ENCODE results near the gene EBNA1BP2. TPM values are rescaled to one million over a fixed set of nuclear protein-coding genes. Genes with fewer than 3 reads are reported as not detected.

EBNA1BP2 gene
- total RNA-seq, 1 donor from 2014 or later = 28.1 TPM

DNA sequence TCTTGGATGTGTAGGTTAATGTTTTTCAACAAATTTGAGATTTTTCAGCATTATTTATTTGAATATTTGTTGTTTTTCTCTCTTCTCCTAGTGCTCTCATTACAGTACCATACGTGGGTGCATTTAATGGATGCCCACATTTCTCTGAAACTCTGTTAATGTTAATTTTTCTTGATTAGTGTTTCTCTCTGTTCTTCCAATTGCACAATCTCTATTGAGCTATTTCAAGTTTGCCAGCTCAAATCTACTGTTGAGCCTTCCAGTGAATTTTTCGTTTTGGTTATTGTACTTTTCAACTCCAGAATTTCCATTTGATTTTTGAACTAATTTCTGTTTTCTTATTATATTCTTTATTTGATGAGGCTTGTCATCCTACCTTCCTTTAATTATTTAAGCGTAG is 31.8 kb upstream of the EBNA1BP2 start:
- Histone ChIP-seq H3K9me3 (no peaks in the 10 kb centered on the region), H3K4me1 (peaks cover 19% of the 10 kb centered on the region), H3K27ac (no peak overlapping the region), H3K27me3 (no peaks in the 10 kb centered on the region), H3K4me3 (no peak overlapping the region), H3K36me3 (no peaks in the 10 kb centered on the region)
- intact Hi-C loops (cut with DNase I) = no loop called here
- no peak for ATAC-seq
- TF ChIP-seq, protein P1, sequence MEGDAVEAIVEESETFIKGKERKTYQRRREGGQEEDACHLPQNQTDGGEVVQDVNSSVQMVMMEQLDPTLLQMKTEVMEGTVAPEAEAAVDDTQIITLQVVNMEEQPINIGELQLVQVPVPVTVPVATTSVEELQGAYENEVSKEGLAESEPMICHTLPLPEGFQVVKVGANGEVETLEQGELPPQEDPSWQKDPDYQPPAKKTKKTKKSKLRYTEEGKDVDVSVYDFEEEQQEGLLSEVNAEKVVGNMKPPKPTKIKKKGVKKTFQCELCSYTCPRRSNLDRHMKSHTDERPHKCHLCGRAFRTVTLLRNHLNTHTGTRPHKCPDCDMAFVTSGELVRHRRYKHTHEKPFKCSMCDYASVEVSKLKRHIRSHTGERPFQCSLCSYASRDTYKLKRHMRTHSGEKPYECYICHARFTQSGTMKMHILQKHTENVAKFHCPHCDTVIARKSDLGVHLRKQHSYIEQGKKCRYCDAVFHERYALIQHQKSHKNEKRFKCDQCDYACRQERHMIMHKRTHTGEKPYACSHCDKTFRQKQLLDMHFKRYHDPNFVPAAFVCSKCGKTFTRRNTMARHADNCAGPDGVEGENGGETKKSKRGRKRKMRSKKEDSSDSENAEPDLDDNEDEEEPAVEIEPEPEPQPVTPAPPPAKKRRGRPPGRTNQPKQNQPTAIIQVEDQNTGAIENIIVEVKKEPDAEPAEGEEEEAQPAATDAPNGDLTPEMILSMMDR (IDR thresholded peaks at IDR 0.05) = no peak
- no peak for DNase-seq

GRCh38 chr1:43199093-43199726 is 27.1 kb upstream of the EBNA1BP2 start:
- H3K27me3 ChIP-seq = no peaks in the 10 kb centered on the region
- no peaks in the 10 kb centered on the region for H3K9me3 ChIP-seq
- H3K27ac ChIP-seq = no peak overlapping the region
- DNase-seq = no peak
- H3K4me1 ChIP-seq = no peaks in the 10 kb centered on the region
- intact Hi-C loops (cut with DNase I) = no loop called here
- TF ChIP-seq, protein P1 (IDR thresholded peaks at IDR 0.05) = no peak
- ATAC-seq = peak; percentile 42
- no peaks in the 10 kb centered on the region for H3K36me3 ChIP-seq
- no peak overlapping the region for H3K4me3 ChIP-seq

DNA sequence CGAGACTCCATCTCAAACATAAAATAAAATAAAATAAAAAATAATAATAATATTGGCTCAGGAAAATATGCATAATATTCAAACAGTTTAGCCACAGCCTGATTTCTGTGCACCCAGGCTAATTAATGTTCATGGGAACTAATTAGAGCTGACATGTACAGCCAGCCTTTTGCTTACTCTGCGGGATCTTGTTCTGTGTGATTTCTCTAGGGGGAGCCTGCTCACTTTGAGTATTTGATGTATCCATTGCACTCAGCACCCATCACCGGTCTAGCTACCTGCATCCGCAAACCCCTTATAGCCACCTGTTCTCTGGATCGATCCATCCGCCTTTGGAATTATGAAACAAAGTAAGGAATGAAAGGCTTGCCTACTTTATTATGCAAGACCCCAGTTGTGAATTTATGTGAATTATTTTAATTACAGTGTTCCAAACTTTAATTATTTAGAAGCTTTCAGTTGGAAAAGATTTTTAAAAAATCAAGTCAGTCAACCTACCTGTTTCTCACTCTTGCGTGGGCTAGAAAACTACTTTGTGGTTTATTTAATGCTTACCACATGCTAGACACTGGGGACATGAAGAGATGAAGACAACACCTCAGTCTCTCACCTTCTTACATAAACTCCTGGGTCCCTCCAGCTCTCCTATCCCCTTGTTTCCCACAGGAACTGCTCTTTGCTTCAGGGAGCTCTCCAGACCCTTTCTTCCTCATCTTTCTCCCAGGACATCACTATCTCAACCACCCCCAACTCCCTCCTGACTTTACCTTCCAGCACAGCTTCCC is 25.4 kb upstream of the EBNA1BP2 start:
- H3K27me3 ChIP-seq = no peaks in the 10 kb centered on the region
- H3K36me3 ChIP-seq = no peaks in the 10 kb centered on the region
- TF ChIP-seq, protein P1 (IDR thresholded peaks at IDR 0.05) = no peak
- DNase-seq = no peak
- H3K27ac ChIP-seq = no peak overlapping the region
- intact Hi-C loops (cut with DNase I) = no loop called here
- H3K4me1 ChIP-seq = no peaks in the 10 kb centered on the region
- H3K9me3 ChIP-seq = no peaks in the 10 kb centered on the region
- ATAC-seq = no peak
- no peak overlapping the region for H3K4me3 ChIP-seq

GRCh38 chr1:43194509-43194908 is 22.4 kb upstream of the EBNA1BP2 start:
- TF ChIP-seq, protein P1 (IDR thresholded peaks at IDR 0.05) = no peak
- H3K27me3 ChIP-seq = no peaks in the 10 kb centered on the region
- no peak for DNase-seq
- no peaks in the 10 kb centered on the region for H3K4me1 ChIP-seq
- H3K4me3 ChIP-seq = no peak overlapping the region
- H3K27ac ChIP-seq = no peak overlapping the region
- no peaks in the 10 kb centered on the region for H3K9me3 ChIP-seq
- ATAC-seq = no peak
- intact Hi-C loops (cut with DNase I) = no loop called here
- H3K36me3 ChIP-seq = no peaks in the 10 kb centered on the region

DNA sequence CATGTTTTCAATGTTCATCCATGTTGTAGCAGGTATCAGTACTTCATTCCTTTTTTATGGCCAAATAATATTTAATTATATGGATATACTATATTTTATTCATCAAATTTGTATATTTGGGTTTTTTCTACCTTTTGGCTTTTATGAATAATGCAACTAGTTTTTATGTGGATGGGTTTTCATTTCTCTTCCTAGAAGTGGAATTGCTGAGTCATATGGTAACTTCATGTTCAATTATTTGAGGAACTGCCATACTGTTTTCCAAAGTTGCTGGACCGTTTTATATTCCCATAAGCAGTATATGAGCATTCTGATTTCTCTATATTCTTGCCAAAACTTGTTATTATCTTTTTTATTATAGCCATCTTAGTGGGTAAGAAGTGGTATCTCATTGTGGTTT is 16.0 kb upstream of the EBNA1BP2 start:
- Histone ChIP-seq H3K4me1 (no peaks in the 10 kb centered on the region), H3K27me3 (no peaks in the 10 kb centered on the region), H3K9me3 (no peaks in the 10 kb centered on the region), H3K27ac (no peak overlapping the region), H3K4me3 (no peak overlapping the region), H3K36me3 (no peaks in the 10 kb centered on the region)
- TF ChIP-seq, protein P1 (IDR thresholded peaks at IDR 0.05) = no peak
- ATAC-seq = no peak
- intact Hi-C loops (cut with DNase I) = no loop called here
- DNase-seq = no peak
